HAP-1 (cell line): Measurements from ENCODE around the gene MGLL.

Experiments
- DNase-seq, 2 experiments: peaks; one replicate each; pipeline ENCODE4 v3.0.0-alpha.2; 2016 to 2020; ENCODE audit warnings: low spot score in 2 of 2
- H3K27me3 ChIP-seq: fragments of 250-450 bp; sonication (Bioruptor Pico); 2 replicates; pipeline ENCODE4 v1.5.1; 2020; ENCODE audit warnings: low read depth, mild to moderate bottlenecking, moderate library complexity
- H3K36me3 ChIP-seq: fragments of 250-450 bp; sonication (Bioruptor Pico); replicated peaks from 2 replicates; pipeline ENCODE4 v1.5.1; 2020; ENCODE audit warnings: mild to moderate bottlenecking
- H3K4me1 ChIP-seq: fragments of 250-450 bp; sonication (Bioruptor Pico); 2 replicates; pipeline ENCODE4 v1.5.1; 2020; ENCODE audit warnings: mild to moderate bottlenecking
- H3K4me3 ChIP-seq: fragments of 250-450 bp; sonication (Bioruptor Pico); 2 replicates; pipeline ENCODE4 v1.5.1; 2020; ENCODE audit warnings: mild to moderate bottlenecking, moderate library complexity
- H3K9me3 ChIP-seq: fragments of 250-450 bp; sonication (Bioruptor Pico); 2 replicates; pipeline ENCODE4 v1.5.1; 2020; ENCODE audit warnings: mild to moderate bottlenecking, moderate library complexity
- in situ Hi-C: fragments of 300-500 bp; cut with MboI; formaldehyde crosslinking; loops from 3 replicates; pipeline ENCODE4 v1.14.3; 2020; ENCODE audit warnings: low sequenced_read_pairs, inconsistent platforms, mixed read lengths

The MGLL gene

GRCh38 chr3:127654374-127654773 is 167.9 kb downstream of the MGLL start:
- Histone ChIP-seq H3K4me1 (no peaks in the 10 kb centered on the region; the same call in 1 of the 2 replicates), H3K27me3 (no peaks in the 10 kb centered on the region), H3K9me3 (no peaks in the 10 kb centered on the region), H3K36me3 (no peaks in the 10 kb centered on the region), H3K4me3 (no peak overlapping the region)
- DNase-seq = no peak
- in situ Hi-C loops = no loop called here

- H3K4me1 ChIP-seq = no peaks in the 10 kb centered on the region; the same call in 1 of the 2 replicates
- DNase-seq = peak; percentile 48 to 71
- H3K9me3 ChIP-seq = no peaks in the 10 kb centered on the region
- H3K4me3 ChIP-seq = no peak overlapping the region
- no peaks in the 10 kb centered on the region for H3K36me3 ChIP-seq
- in situ Hi-C loops = no loop called here
- H3K27me3 ChIP-seq = no peaks in the 10 kb centered on the region
Measured at GRCh38 chr3:127652246-127652995, 169.9 kb downstream of the MGLL start.

DNA sequence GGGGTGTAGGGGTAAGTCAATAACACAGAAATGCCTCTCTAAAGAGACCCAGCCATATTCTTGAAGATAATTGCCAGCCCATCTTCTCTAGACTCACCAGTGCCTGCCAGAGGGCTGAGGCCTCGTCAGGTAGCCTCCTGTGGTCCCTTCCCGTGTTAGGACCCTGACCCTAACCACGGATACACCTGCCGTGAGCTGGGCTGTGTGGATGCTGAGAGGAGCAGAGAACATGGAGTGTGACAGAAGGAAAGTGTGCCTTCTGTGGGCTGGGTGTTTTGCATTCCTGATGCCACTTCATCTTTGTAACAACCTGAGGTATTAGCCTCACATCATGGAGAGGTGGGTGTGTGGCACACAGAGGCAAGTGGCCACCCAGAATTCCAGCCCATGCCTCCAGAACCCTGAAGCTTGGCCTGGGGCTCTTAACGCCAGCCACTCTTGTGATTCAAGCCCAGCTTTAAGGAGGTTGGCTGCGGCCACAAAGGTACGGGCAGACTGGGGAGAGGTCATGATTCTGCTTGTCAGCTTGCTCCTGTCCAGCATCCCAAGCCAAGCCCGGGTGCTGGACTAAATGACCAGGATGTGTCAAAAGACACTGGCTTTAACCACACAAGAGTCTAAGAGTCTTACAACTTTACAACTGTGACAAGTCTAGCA is 170.7 kb downstream of the MGLL start:
- in situ Hi-C loops = no loop called here

GRCh38 chr3:127650236-127650635 is 172.1 kb downstream of the MGLL start:
- in situ Hi-C loops = no loop called here
- no peak overlapping the region for H3K4me3 ChIP-seq

More for the DNA sequence above, 170.7 kb downstream of the MGLL start:
- no peak for DNase-seq
- Histone ChIP-seq H3K36me3 (no peaks in the 10 kb centered on the region), H3K4me3 (no peak overlapping the region), H3K4me1 (no peaks in the 10 kb centered on the region; the same call in 1 of the 2 replicates), H3K27me3 (no peaks in the 10 kb centered on the region), H3K9me3 (no peaks in the 10 kb centered on the region)

DNA sequence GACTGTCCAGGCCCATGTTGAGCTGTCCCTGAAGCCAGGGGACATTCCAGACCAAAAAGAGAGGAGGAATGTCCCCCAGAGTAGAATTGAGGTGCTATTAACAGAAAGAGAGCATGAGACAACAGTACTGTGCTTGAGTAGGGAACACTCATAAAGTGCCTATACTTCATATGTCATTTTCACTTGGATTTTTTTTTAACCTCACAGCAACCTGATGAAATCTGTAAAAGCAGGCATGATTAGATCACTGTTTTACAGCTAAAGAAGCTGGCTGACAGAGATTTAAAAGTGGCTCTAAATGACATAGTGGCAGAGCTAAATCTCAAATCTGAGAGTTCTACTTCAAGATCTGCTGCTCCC is 174.5 kb downstream of the MGLL start:
- Histone ChIP-seq H3K9me3 (no peaks in the 10 kb centered on the region), H3K4me1 (no peaks in the 10 kb centered on the region), H3K36me3 (no peaks in the 10 kb centered on the region; the same call in 1 of the 2 replicates), H3K4me3 (no peak overlapping the region), H3K27me3 (no peaks in the 10 kb centered on the region)
- in situ Hi-C loops = no loop called here
- no peak for DNase-seq

More at GRCh38 chr3:127650236-127650635, 172.1 kb downstream of the MGLL start:
- no peak for DNase-seq
- Histone ChIP-seq H3K36me3 (no peaks in the 10 kb centered on the region; the same call in 1 of the 2 replicates), H3K4me1 (no peaks in the 10 kb centered on the region; the same call in 1 of the 2 replicates), H3K9me3 (no peaks in the 10 kb centered on the region), H3K27me3 (no peaks in the 10 kb centered on the region)

DNA sequence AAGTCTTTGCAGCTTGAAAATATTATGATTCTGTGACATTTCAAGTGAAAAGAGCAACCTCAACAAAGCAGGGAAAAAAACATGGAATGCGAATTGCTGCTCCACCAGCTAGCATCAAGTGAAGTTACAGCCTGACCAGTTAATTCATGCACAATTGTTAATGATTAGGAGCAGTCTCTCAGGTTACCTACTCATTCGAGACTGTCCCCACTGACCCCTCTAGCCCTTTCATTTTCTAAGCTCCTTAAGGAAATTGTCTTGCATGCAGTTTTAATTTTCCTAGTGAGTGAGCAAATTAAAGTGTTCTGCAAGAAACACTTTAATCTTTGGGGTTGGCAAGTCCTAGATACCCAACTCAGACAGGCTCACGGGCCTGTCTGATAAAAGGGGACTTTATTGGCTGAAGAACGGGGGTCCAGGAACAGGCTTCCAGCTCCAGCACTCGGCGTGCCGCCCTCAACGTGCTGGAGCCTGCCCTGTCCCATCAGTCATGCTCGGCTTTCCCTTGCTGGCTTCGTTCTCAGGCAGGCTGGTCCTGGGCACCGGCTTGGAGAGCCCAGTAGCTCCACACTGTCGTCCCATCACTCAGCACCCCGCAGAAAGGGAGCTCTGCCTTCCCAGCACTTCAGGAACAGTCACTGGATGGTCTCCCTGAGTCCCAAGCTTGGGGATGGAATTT is 175.0 kb downstream of the MGLL start:
- no peaks in the 10 kb centered on the region for H3K4me1 ChIP-seq
- no peaks in the 10 kb centered on the region; the same call in 1 of the 2 replicates for H3K36me3 ChIP-seq
- no peak for DNase-seq
- in situ Hi-C loops = no loop called here
- no peaks in the 10 kb centered on the region for H3K9me3 ChIP-seq
- no peak overlapping the region for H3K4me3 ChIP-seq
- H3K27me3 ChIP-seq = no peaks in the 10 kb centered on the region

DNA sequence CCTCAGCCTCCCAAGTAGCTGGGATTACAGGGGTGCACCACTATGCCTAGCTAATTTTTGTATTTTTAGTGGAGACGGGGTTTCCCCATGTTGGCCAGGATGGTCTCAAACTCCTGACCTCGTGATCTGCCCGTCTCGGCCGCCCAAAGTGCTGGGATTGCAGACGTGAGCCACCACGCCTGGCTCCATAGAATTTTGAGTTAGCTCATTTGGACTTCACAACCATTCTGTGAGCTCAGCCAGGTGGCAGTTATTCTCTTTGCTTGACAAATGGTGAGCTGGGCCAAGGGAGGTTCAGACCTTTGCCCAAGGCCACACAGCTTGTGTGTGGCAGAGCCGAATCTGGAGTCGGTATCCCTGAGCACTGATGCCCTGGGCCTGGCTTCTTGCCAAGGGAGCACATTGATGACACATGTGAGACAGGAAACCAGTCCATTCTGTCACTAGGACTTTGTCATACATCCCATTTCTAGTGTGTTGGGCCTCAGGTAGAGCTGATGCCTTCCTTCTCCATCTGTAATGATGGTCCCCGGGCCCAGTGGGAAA is 175.7 kb downstream of the MGLL start:
- H3K4me1 ChIP-seq = no peaks in the 10 kb centered on the region
- in situ Hi-C loops = no loop called here
- no peak overlapping the region for H3K4me3 ChIP-seq
- no peaks in the 10 kb centered on the region; the same call in 1 of the 2 replicates for H3K36me3 ChIP-seq
- no peaks in the 10 kb centered on the region for H3K27me3 ChIP-seq
- no peaks in the 10 kb centered on the region for H3K9me3 ChIP-seq
- DNase-seq = no peak

GRCh38 chr3:127645371-127646015 is 176.8 kb downstream of the MGLL start:
- in situ Hi-C loops = no loop called here
- Histone ChIP-seq H3K36me3 (no peaks in the 10 kb centered on the region; the same call in 1 of the 2 replicates), H3K4me1 (no peaks in the 10 kb centered on the region), H3K27me3 (no peaks in the 10 kb centered on the region), H3K4me3 (no peak overlapping the region), H3K9me3 (no peaks in the 10 kb centered on the region)
- no peak for DNase-seq

DNA sequence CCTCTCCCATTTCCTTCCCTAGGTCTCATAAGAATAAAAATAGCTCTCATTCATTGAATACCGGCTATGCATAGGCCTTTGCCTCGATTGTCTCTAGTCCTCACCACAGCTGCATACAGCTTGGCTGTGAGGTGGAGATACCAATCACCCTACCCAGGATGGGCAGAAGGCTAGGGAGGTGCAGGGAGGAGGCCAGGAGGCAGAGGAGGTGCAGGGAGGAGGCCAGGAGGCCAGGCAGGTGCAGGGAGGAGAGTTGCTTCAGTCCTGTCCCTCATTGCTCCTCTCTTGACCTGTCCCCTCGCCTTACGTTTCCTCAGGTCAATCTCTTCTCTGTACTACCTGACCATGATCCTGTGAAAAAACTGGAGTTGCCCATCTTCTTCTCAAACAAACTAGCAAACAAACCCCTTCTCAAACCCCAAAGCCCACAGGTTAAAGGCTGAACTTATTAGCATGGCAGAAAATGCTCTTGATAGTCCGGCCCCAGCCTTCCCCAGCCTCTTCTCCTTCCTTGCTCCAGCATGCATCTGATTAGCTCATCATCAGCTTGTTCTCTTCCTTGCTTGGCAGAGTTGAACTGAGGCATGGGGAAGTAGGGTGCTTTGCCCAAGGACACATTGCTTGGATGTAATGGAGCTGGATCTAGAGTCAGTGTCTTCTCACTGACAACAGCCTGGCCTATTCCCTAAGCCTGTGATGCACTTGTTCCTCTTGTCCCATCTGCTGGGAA is 177.5 kb downstream of the MGLL start:
- H3K27me3 ChIP-seq = no peaks in the 10 kb centered on the region
- no peaks in the 10 kb centered on the region; the same call in 1 of the 2 replicates for H3K36me3 ChIP-seq
- no peak overlapping the region for H3K4me3 ChIP-seq
- in situ Hi-C loops = no loop called here
- H3K4me1 ChIP-seq = no peaks in the 10 kb centered on the region
- DNase-seq = no peak
- no peaks in the 10 kb centered on the region for H3K9me3 ChIP-seq

DNA sequence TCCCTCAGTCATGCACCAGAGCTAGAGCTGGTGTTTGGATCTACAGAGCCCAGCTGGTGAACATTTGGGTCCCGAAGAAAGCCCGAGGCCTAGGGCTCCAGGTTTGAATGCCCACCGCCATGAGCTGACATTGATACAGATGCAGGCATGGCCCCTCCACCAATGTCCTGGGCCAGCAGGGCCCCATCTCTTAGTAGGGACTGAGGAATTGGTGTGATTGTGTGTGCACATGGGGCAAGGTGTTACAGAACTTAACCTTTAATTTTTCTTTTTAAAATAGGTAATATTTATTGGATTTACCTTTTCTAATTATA is 182.3 kb downstream of the MGLL start:
- Histone ChIP-seq H3K9me3 (no peaks in the 10 kb centered on the region), H3K4me1 (no peaks in the 10 kb centered on the region), H3K27me3 (no peaks in the 10 kb centered on the region), H3K36me3 (no peaks in the 10 kb centered on the region; the same call in 1 of the 2 replicates), H3K4me3 (no peak overlapping the region)
- no peak for DNase-seq
- in situ Hi-C loops = no loop called here

GRCh38 chr3:127639173-127640041 is 182.9 kb downstream of the MGLL start:
- Histone ChIP-seq H3K27me3 (no peaks in the 10 kb centered on the region), H3K9me3 (no peaks in the 10 kb centered on the region), H3K4me1 (no peaks in the 10 kb centered on the region), H3K4me3 (no peak overlapping the region), H3K36me3 (no peaks in the 10 kb centered on the region; the same call in 1 of the 2 replicates)
- DNase-seq = no peak
- in situ Hi-C loops = no loop called here
